ENCODE results near the gene ALKBH5.

DNA sequence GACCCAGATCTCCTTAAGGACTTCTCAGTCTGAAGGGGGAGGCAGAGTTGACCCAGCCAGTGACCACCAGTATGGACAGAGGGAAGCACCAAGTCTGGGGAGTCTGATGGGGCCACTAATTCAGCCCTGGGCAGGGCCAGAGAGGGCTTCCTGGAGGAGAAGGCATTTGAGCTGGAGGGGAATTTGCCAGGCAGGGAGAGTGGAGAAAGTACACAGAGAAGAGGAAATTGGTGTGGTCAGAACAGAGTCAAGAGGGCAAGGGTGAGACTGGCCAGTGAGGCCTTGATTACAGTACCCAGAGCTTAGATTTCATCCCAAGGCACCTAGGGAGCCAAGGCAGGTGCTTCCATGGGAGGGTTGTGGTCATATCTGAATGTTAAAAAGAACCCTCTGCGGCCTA, 38.8 kb upstream of the ALKBH5 start:
- TF ChIP-seq, protein P1, sequence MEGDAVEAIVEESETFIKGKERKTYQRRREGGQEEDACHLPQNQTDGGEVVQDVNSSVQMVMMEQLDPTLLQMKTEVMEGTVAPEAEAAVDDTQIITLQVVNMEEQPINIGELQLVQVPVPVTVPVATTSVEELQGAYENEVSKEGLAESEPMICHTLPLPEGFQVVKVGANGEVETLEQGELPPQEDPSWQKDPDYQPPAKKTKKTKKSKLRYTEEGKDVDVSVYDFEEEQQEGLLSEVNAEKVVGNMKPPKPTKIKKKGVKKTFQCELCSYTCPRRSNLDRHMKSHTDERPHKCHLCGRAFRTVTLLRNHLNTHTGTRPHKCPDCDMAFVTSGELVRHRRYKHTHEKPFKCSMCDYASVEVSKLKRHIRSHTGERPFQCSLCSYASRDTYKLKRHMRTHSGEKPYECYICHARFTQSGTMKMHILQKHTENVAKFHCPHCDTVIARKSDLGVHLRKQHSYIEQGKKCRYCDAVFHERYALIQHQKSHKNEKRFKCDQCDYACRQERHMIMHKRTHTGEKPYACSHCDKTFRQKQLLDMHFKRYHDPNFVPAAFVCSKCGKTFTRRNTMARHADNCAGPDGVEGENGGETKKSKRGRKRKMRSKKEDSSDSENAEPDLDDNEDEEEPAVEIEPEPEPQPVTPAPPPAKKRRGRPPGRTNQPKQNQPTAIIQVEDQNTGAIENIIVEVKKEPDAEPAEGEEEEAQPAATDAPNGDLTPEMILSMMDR (IDR thresholded peaks at IDR 0.05) = no peak
- no peak for TF ChIP-seq EP300 (IDR thresholded peaks at IDR 0.05)
- TF ChIP-seq POLR2AphosphoS5 (IDR thresholded peaks at IDR 0.05) = no peak
